ENCODE data around the gene LSR.

Gene LSR
- long read RNA-seq = 0 reads

GRCh38 chr19:35248310-35249145, at the start of gene LSR:
LSR (plus strand) TSS chr19:35249002; CDS start chr19:35249023, 21 bp downstream.
- no peak for DNase-seq (ENCODE audit: low read depth in 1 of 2, low spot score in 1 of 2)
- Histone ChIP-seq H3K27me3 (ENCODE audit: insufficient read depth, poor library complexity, severe bottlenecking) (peaks cover 43% of the 10 kb centered on the region), H3K27ac (replicated peaks) (no peak within 1 kb of the TSS), H3K4me3 (replicated peaks; ENCODE audit: insufficient read depth, low read length) (no peak within 1 kb of the TSS)
- TF ChIP-seq REST (IDR thresholded peaks at IDR 0.05; ENCODE audit: insufficient replicate concordance, low read depth) = no peak
- no peak for TF ChIP-seq GABPA (IDR thresholded peaks at IDR 0.05; ENCODE audit: low read depth)
- no peak for TF ChIP-seq SPI1 (IDR thresholded peaks at IDR 0.05; ENCODE audit: borderline replicate concordance, low read depth)
- no peak for TF ChIP-seq CTCF (IDR thresholded peaks at IDR 0.05; ENCODE audit: insufficient read depth, low read length)
- TF ChIP-seq POLR2AphosphoS5 (IDR thresholded peaks at IDR 0.05; ENCODE audit: low read depth) = no peak

- DNase-seq (ENCODE audit: low read depth in 1 of 2, low spot score in 1 of 2) = no peak
- Histone ChIP-seq H3K27me3 (ENCODE audit: insufficient read depth, poor library complexity, severe bottlenecking) (peaks cover 3% of the 10 kb centered on the region), H3K27ac (replicated peaks) (no peak overlapping the region), H3K4me3 (replicated peaks; ENCODE audit: insufficient read depth, low read length) (no peak overlapping the region)
- TF ChIP-seq POLR2AphosphoS5 (IDR thresholded peaks at IDR 0.05; ENCODE audit: low read depth) (no peak), SPI1 (IDR thresholded peaks at IDR 0.05; ENCODE audit: borderline replicate concordance, low read depth) (no peak)
Observed at GRCh38 chr19:35199481-35199880, 49.3 kb upstream of the LSR start.

- no peak for TF ChIP-seq GABPA (IDR thresholded peaks at IDR 0.05; ENCODE audit: low read depth)
- TF ChIP-seq POLR2AphosphoS5 (IDR thresholded peaks at IDR 0.05; ENCODE audit: low read depth) = no peak
- TF ChIP-seq SPI1 (IDR thresholded peaks at IDR 0.05; ENCODE audit: borderline replicate concordance, low read depth) = no peak
- no peak for TF ChIP-seq CTCF (IDR thresholded peaks at IDR 0.05; ENCODE audit: insufficient read depth, low read length)
- no peak for TF ChIP-seq REST (IDR thresholded peaks at IDR 0.05; ENCODE audit: insufficient replicate concordance, low read depth)
- no peak overlapping the region for H3K4me3 ChIP-seq (replicated peaks; ENCODE audit: insufficient read depth, low read length)
- H3K27me3 ChIP-seq (ENCODE audit: insufficient read depth, poor library complexity, severe bottlenecking) = peaks cover 3% of the 10 kb centered on the region
- no peak for DNase-seq (ENCODE audit: low read depth in 1 of 2, low spot score in 1 of 2)
- H3K27ac ChIP-seq (replicated peaks) = no peak overlapping the region
Observed at GRCh38 chr19:35202722-35203688, 45.8 kb upstream of the LSR start.

Measured in HL-60 (cell line).